GM11168 (cell line): ENCODE data around the gene MX2.

Experiments used
- in situ Hi-C: fragments of 300-500 bp; cut with MboI; formaldehyde crosslinking; loops from one replicate; pipeline ENCODE4 v1.12.0; 2022; ENCODE audit warnings: low sequenced_read_pairs; ENCODE audit not compliant: unreplicated experiment

Gene MX2

DNA sequence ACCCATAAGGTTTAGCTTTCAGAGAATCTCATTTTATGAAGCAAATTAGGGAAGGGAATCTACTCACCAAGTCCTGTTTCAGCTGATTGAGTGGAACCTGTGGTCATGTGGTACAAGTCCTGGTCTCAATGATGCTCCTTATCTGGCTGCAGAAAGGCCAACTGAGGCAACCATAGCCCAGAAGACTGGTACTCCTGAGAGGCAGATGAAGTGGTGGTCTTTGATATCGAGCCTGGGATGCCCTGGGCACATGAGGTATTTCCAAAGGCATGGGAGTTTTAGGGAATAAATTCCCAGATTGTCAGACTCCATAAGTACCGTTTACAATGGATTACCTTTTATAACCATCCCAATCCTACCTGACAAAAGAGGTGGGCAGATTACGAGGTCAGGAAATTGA is 67.5 kb downstream of the MX2 start:
- in situ Hi-C loops: no loop called here

DNA sequence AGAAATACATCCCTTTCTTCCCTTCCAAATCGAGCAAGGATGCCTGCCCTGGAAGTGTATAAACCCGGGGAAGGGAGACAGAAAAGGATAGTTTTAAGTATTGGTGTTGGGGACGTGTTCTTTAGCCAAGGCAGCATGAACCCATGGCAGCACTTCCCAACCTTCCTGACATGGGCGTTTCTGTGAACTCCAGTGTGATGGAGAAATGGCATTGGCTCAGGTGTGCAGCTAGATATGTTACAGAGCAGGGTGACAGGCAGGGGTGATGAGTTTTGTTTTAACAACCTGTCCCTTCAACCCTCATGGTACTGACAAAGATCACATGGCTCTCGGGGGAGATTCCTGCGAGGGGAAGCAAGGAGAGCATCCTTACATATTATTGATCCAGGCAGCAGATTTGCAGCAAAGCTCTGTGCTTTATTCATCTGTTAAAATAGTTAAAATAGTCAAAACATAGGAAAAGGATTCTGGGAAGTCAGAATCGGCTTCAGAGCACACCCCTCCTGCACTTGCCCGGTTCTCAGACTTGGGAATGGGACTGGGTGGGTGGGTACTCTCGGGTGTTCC is 68.2 kb downstream of the MX2 start:
- in situ Hi-C loops: no loop called here

DNA sequence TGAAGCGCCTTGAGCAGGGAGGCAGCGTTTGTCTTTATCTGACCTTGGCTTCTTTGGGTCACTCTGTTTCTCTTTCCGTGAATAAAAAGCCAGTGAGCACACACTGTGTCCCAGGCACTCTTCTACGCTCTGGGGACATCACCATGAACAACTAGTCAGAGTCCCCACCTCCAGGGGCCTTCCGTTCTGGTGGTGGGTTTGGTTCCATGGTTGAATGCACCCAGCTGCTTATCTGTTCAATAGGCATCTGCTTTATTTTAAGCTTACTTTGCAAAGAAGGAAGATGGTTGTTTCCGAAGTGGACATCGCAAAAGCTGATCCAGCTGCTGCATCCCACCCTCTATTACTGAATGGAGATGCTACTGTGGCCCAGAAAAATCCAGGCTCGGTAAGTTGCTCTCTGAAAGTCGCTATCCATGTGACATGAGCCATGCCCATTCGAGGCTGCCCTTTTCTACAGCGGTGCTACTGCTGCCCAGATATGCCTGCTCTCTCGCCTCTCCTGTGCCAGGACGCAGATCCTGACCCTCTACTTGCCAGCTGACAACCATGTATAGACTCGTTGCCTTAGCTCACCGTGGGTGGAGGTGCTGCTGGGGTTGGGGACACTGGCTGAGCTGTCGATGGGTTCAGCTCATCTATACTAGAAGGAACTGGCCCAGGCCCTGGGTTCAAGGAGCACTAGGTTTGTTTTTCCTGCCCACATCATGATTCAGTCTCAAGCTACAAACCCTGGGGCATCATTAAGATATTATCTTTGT is 70.1 kb downstream of the MX2 start:
- in situ Hi-C loops: no loop called here

DNA sequence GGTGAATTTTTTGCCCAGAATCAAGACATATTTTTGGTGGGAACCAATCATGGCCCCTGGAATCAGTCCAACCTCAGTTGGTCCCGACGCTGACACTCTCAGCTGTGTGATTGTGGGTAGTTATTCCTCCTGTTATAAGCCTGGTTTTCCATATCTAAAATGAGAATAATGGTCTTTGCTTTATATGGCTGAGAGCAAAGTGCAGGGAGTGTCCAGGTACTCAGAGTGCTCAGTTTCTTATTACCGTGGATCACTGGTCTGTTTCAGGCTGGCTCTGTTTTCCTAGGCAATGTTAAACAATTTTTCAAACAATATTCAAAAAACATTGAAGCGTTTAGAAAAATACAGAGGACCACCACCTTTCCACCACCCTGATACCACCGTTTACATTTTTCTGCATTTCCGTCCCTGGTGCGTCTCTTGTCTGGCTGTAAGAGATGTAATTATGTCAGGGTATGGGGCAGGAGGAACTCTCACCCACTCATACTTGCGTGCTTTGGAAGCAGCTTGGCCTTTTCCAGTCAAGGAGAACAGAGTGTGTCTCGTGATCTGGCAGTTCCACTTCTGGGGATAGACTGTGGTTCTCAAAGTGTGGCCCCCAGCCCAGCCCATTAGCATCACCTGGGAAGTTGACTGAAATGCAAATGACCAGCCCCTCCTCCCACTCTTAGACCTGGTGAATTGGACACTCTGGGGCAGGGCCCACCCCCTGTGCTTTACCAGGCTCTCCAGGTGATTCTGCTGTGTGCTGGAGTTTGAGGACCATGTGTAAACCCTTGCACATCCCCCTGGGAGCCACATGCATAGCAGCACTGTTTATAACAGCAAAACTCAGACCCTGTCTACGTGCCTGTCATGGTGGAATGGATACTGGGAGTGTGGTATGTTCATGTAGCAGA is 71.0 kb downstream of the MX2 start:
- in situ Hi-C loops: no loop called here

DNA sequence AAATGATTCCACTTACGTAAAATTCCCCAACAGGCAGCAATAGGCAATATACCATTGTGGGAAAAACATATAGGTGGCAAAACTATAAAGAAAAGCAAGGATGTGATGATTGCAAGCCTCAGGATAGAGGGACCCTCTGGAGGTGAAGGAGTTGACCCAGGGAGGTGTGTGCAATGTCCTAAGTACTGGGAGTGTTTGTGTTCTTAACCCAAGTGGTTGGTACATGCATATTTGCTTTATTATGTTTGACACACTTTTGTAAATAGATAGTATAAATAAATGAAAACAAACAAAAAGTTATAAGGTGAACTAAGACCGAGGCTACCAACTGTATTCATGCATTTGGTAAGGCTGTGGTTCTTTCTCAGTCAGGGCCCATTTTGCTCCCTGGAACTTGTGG is 71.7 kb downstream of the MX2 start:
- in situ Hi-C loops: no loop called here

DNA sequence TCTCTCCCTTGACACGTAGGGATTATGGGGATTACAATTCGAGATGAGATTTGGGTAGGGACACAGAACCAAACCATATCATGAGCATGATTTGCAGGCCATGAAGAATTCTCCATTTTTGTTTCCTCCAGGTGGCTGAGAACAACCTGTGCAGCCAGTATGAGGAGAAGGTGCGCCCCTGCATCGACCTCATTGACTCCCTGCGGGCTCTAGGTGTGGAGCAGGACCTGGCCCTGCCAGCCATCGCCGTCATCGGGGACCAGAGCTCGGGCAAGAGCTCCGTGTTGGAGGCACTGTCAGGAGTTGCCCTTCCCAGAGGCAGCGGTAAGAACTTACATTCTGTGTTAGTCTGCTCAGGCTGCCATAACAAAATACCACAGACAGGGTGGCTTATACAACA is 73.9 kb downstream of the MX2 start:
- in situ Hi-C loops: no loop called here

DNA sequence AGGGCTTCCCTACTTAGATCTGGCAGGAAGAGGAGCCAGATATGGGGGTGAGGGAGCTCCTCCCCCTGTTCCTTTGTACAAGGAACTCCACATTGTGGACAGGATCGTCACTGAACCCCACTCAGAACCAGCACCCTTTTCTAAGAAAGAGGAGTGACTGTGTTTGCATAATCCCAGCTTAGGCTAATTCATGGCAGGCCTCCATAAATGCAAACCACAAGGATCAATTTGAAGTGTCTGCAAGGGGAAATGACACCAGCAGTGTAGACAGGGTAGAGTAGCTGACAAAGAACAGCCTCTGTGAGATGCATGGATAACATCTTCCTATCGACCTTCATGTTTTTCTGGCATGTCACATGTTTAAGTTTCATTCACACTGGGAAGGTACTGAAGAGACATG is 75.9 kb downstream of the MX2 start:
- in situ Hi-C loops: no loop called here

DNA sequence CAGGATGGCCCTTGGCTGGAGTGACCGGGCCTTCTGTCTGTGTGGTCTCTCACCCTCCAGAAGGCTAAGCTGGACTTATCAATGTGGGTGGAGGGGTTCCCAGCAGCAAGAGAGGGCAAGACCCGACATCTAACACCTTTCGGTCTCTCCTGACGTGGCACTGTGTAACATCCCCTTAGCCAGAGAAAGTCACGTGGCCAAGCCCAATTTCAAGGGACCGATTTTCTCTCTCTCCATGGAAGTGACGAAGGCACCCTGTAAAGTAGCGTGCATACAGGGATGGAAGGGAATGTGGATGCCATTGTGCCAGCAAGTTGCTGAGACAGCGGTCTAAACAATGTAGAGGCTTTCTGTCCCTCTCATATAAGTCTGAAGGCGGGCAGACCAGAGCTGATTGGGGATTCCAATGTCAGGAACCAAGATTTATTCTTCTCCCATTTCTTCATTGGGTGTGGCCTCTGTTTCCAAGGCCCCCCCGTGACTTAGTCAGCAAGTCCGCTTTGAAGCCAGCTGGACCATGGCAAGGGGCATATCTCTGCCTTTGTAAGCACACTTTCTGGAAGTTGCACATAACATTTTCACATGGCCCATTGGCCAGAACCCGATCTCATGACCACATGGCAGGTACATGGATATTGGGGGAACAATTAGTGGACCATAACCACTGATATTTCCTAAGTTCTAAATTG is 76.7 kb downstream of the MX2 start:
- in situ Hi-C loops: no loop called here

DNA sequence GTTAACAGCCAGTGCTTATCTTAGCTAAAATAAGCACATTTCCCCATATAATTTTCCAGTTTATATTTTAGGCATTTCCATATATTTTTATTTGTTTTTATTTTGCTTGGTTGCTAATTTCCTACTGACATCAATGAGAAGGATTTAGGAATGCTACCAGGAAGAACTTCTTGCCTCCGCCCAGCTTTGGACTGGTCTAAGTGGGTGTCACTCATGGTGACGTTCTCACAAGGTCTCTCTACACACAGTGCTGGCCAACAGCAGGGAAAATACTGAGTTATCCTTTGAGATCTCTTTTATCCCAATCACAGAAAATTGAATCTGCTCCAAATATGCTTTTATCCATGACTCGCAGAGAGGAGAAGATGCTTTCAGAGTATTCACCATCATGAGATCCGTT is 77.4 kb downstream of the MX2 start:
- in situ Hi-C loops: no loop called here

DNA sequence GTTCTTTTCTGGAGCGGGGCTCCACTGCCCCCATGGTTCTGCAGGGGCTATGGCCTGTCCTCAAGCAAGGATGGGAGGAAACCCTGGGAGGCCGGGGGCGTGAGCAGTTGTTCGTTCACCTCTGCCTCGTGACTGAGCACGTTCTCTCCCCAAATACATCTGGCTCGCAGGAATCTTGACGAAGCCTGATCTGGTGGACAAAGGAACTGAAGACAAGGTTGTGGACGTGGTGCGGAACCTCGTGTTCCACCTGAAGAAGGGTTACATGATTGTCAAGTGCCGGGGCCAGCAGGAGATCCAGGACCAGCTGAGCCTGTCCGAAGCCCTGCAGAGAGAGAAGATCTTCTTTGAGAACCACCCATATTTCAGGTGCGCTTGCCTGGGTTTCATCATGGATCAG is 79.7 kb downstream of the MX2 start:
- in situ Hi-C loops: no loop called here

DNA sequence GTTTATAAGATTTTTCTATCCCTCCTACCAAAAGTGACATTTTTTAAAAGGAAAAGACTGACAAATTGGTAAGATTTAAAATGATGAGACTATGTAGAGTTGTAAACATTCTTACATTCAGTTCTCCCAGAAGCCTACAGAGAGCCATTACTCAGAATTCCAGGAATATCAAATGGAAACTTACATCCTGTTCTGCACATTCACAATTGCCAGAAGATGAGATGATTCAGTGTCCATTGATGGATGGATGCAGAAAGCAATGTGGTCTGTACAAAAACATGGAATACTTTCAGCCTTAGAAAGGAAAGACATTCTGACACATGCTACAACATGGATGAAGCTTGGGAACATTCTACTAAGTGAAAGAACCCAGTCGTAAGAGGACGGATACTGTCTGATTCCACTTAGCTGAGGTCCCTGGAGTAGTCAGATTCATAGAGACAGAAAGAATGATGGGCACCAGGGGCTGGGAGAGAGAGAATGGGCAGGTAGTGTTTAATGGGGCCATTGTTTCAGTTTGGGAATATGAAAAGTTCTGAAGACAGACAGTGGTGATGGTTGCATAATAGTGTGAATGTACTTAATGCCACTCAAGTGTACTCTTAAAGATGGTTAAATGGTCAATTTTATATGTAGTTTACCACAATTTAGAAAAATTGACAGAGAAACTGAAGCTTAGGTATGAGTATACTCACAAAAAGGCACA is 80.8 kb downstream of the MX2 start:
- in situ Hi-C loops: no loop called here

DNA sequence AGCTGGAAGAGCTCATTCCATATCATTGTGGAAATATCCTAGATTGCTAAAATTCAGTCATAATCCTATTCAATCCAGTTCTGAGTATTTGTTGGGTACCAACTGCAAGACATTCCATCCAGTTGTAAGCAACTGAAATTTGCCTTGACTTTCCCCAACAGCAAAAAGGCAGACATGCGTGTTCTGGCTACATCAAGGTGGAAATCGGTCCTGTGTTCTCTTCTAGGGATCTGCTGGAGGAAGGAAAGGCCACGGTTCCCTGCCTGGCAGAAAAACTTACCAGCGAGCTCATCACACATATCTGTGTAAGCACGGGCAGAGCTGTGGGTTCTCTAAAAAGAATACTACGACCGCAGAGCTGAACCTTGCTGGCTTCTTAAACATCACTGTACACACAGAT is 81.7 kb downstream of the MX2 start:
- in situ Hi-C loops: no loop called here

DNA sequence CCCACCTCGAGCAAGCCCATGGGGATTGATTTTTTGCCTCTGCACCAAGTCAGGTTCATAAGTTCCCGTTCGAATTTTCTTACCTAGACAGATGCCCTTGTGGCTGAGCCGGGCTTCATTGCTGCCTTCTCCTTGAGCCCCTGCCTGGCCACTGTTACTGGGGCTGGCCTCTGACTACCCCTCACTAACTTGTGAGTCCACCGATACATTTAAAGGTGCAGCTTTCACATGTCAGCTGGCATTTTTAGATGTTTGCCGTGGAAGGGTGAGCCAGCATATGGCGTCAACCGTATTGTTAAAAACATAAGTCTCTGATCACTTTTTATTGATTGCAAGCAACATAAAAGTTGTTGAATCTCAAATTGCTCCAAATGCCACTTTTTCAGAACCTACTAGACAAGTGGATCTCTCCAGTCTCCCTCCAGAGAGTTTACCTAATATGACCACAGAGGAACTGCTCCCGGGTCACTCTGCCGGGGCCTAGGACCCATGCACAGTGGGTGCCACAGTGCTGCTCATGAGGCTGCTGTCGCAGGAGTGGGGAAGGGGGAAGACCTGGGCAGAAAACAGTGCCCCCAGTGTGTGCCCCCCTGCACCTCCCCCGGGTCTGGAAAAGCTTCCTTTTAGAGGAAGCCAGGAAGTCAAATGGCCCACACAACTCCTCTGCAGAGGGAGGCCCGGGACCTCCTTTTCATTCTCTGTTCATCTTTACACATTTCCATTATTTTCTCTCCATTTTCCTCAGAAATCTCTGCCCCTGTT is 83.1 kb downstream of the MX2 start:
- in situ Hi-C loops: no loop called here

DNA sequence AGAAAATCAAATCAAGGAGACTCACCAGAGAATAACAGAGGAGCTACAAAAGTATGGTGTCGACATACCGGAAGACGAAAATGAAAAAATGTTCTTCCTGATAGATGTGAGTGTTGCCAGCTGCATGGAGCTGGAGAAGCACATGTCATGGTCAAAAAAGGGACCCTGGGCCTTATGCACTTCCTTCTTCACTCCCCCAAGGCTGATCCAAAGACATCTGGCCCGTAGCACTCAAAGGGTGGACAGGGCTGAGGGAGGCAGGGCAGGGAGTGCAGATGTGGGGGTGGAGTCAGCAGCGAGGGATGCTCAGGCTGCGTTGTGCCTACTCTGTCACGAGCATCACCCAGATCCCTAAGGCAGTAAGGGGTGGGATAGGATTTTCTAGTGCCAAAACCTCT is 83.6 kb downstream of the MX2 start:
- in situ Hi-C loops: no loop called here

DNA sequence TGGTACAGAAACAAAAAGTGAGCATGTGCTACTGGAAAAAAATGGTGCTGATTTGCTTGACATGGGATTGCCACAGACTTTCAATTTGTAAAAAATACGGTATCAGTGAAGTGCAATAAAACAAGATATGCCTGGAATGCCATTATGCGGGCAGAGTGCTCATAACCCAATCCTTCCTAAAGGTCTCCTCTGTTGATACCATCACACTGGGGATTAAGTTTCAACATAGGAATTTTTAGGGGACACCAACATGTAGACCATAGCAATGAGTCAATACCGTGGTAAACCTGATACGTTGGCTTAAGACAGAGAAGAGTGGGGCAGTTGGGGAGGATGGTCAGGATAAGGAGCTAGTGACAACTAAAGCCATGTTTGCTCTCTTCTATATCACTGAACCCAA is 84.8 kb downstream of the MX2 start:
- in situ Hi-C loops: no loop called here

DNA sequence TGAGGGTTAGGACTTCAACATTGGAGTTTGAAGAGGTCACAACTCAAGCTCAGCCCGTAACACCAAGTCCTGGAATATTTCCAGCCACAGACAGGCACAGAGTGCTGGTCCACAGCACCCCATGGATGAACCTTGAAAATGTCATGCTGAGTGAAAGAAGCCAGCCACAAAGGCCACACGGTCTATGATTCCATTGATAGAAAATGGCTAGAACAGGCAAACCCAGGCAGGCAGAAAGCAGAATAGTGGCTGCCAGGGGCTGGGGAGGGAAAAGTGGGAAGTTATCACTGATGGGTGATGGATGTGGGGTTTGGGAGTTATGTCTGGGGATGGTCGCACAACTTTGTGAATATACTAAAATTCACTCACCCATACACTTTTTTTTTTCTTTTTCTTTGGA is 85.5 kb downstream of the MX2 start:
- in situ Hi-C loops: no loop called here

DNA sequence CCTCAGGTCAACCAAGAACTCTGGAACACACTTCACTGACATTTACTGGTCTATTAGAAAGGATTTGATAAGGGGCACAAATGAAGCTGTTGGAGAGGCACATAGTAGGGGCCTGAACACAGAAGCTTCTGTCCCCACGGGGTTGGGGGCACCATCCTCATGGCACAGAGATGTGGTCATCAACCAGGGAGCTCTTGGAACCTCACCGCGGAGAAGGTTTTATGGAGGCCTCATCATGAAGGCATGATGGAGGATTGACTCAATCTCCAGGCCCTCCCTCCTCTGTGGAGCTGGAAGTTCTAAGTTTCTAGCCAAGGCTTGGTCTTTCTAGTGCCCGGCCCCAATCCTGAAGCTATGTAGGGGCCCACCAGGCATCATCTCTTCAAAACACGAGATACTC is 87.8 kb downstream of the MX2 start:
- in situ Hi-C loops: no loop called here

DNA sequence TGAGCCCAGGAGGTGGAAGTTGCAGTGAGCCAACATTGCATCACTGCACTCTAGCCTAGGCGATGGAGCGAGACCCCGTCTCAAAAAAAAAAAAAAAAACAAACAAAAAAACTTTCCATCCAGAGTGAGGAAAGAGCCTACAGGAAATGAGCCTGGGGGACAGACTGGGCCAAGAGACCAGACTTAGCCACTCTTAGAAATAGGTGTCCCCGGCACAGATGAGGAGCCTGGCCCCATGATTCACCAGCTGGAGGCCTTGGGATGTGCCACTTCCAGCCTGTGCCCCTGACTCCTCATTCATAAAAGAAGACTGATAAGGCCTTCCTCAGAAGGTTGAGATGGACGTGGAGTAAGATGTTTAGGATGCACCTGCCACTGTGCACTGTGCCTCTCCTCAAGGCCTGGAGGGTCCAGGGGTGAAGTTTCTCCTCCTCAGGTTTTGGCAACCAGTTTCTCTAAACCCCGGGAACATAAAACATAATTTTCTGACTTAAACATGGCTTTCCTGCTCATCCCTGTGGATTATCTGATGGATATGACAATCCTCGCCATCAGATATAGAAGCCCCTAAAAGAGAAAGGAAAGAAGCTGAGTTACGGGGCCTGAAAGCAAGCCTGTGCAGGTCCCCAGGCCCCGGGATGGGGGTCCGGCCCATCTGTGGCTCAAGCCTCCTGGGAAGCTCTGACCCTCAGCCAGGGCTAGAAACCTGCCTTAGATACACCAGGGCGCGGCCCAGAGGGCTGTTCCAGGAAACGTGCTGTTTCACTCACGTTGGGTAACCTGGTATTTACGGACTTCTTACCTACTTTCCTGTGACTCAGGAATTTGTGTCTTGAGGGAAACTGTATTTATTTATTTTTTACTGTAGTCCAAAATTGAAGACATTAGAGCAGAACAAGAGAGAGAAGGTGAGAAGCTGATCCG is 90.2 kb downstream of the MX2 start:
- in situ Hi-C loops: no loop called here
